Measurements from ENCODE around the gene GSC2. TPM values are rescaled to one million over a fixed set of nuclear protein-coding genes. Genes with fewer than 3 reads are reported as not detected.

Gene GSC2
- total and polyA plus RNA-seq, 4 donors: not detected

DNA sequence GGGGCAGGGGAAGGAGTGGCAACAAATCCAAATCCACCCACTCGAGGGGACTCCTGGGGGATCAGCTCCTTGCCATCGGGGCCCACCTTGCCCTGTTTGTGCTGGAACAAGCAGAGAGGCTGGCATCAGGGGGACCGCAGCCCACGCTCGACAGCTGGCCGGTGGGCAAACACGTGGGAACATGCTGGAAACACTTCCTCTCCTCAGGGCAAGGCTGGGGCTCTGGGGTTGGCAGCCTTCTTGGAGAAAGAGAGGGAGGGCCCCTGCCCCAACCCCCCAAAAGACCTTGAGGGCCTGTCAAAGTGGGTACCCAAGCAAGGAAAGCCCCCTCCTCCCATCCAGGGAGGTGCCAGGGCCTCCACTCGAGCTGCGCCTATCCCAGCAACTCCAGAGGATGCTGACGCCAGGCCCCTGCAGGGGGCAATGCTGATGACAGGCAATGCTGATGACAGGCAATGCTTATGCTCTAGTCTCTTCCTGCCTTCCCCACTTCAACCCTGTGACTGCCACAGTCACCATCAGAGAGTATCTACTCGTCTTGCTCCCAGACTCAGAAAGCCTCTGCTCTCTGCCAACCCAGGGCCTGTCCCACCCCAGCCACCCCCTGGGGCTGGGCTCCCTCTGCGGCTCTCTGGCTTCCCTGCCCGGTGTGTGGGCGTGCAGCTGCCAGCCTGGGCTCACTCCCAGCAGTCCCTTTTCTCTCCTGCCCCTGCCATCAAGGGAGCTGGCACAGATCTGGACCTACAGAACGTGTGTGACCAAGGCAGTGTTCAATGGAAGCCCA is 11.7 kb downstream of the GSC2 start:
- Histone ChIP-seq H3K27me3 (ENCODE audit: control insufficient read depth in 4 of 4, insufficient read depth in 4 of 4, low read length in 3 of 4) (no peaks in the 10 kb centered on the region), H3K36me3 (ENCODE audit: control insufficient read depth in 4 of 4, insufficient read depth in 3 of 4, low read depth in 1 of 4, low read length in 3 of 4) (peaks cover 18 to 76% (median 38%) of the 10 kb centered on the region in 4 donors), H3K4me3 (ENCODE audit: low read depth in 1 of 3, low read length in 3 of 3) (no peak overlapping the region), H3K9me3 (ENCODE audit: control insufficient read depth in 4 of 4, low read length in 3 of 4) (no peaks in the 10 kb centered on the region), H3K27ac (ENCODE audit: low read depth in 1 of 2, low read length in 2 of 2) (no peak overlapping the region), H3K9ac (ENCODE audit: low read depth in 1 of 2, low read length in 2 of 2) (no peak overlapping the region), H3K4me1 (ENCODE audit: control insufficient read depth in 4 of 4, insufficient read depth in 4 of 4, low read length in 3 of 4) (peaks cover 0 to 4% (median 3%) of the 10 kb centered on the region in 4 donors)
- DNase-seq (ENCODE audit: low spot score): no peak
- 95% methylated on average over 15 of the region's 15 CpGs for WGBS
- TF ChIP-seq CTCF (IDR thresholded peaks at IDR 0.05; ENCODE audit: low read depth, low read length, missing input control) (no peak), MAX (IDR thresholded peaks at IDR 0.05) (no peak), SP1 (IDR thresholded peaks at IDR 0.05) (no peak), YY1 (IDR thresholded peaks at IDR 0.05) (no peak), REST (IDR thresholded peaks at IDR 0.05) (no peak), JUND (IDR thresholded peaks at IDR 0.05) (no peak), HNF4A (conservative IDR thresholded peaks at IDR 0.05) (no peak), TAF1 (conservative IDR thresholded peaks at IDR 0.05) (no peak), RAD21 (IDR thresholded peaks at IDR 0.05) (no peak), EGR1 (IDR thresholded peaks at IDR 0.05; ENCODE audit: low read depth in 2 of 2) (no peak)

GRCh38 chr22:19137384-19138216 is 12.5 kb downstream of the GSC2 start:
- Histone ChIP-seq H3K27me3 (ENCODE audit: control insufficient read depth in 4 of 4, insufficient read depth in 4 of 4, low read length in 3 of 4) (no peaks in the 10 kb centered on the region), H3K9me3 (ENCODE audit: control insufficient read depth in 4 of 4, low read length in 3 of 4) (no peaks in the 10 kb centered on the region), H3K36me3 (ENCODE audit: control insufficient read depth in 4 of 4, insufficient read depth in 3 of 4, low read depth in 1 of 4, low read length in 3 of 4) (peaks cover 17 to 83% (median 39%) of the 10 kb centered on the region in 4 donors), H3K27ac (ENCODE audit: low read depth in 1 of 2, low read length in 2 of 2) (no peak overlapping the region), H3K4me3 (ENCODE audit: low read depth in 1 of 3, low read length in 3 of 3) (no peak overlapping the region), H3K4me1 (ENCODE audit: control insufficient read depth in 4 of 4, insufficient read depth in 4 of 4, low read length in 3 of 4) (no peaks in the 10 kb centered on the region), H3K9ac (ENCODE audit: low read depth in 1 of 2, low read length in 2 of 2) (no peak overlapping the region)
- TF ChIP-seq GABPA (IDR thresholded peaks at IDR 0.05 in 1 of 2, conservative IDR thresholded peaks at IDR 0.05 in 1 of 2): no peak
- TF ChIP-seq ZBTB33 (IDR thresholded peaks at IDR 0.05): no peak
- TF ChIP-seq NR2F2 (IDR thresholded peaks at IDR 0.05): no peak
- TF ChIP-seq FOXA2 (IDR thresholded peaks at IDR 0.05): no peak
- TF ChIP-seq ATF3 (IDR thresholded peaks at IDR 0.05): no peak
- no peak for TF ChIP-seq SP1 (IDR thresholded peaks at IDR 0.05)
- TF ChIP-seq FOXA1 (IDR thresholded peaks at IDR 0.05): no peak
- TF ChIP-seq EGR1 (IDR thresholded peaks at IDR 0.05; ENCODE audit: low read depth in 2 of 2): no peak
- TF ChIP-seq HNF4A (conservative IDR thresholded peaks at IDR 0.05): no peak
- no peak for DNase-seq (ENCODE audit: low spot score)
- 94% methylated on average over 11 of the region's 11 CpGs for WGBS

Measured in liver (tissue), 9 donors.